GM12874 (cell line): ENCODE data around the gene NCLN.

ENCODE experiments used
- CTCF ChIP-seq: IDR thresholded peaks from 2 replicates; pipeline ENCODE4 v1.5.1; 2011; ENCODE audit warnings: low read depth, mild to moderate bottlenecking, control low read depth, low read length, moderate library complexity; ENCODE audit not compliant: insufficient read depth

NCLN gene

DNA sequence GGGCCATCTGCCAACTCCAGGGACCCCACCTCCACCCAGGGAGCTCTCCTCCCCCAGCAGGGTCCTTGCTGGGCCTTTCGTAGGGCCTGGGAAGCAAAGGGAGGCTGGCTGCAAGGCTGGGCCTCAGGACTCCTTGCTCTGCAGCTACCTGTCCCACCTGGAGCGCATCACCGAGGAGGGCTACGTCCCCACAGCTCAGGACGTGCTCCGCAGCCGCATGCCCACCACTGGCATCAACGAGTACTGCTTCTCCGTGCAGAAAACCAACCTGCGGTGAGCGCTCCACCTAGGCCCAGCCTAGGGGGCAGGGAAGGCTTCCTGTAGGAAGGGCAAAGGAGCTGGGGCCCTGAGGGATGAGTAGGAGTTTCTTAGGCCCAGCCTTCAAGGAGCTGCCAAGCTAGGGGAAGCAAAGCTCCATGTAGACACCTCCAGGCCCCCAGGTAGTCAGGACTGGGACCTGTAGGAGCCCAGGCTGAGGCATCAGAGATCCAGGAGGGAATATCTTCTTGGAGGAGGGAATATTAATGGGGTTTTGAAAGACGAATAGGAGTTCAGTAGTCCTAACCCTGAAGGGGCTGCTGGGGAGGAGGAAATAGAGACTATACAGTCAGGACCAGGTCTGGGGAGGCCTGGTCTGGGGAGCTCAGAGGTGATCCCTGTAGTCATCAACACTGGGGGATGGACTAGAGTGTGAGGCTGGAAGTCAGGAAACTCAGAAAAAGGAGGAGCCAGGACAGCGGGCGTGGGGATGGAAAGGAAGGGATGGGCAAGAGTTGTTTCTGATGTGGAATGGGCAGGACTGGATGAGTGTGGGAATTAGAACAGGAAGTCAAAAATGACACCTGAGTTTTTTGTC is 33.9 kb upstream of the NCLN start:
- TF ChIP-seq CTCF, result no peak

GRCh38 chr19:3152419-3152780 is 33.3 kb upstream of the NCLN start:
- no peak for TF ChIP-seq CTCF

GRCh38 chr19:3153286-3154230 is 32.2 kb upstream of the NCLN start:
- no peak for TF ChIP-seq CTCF

- no peak for TF ChIP-seq CTCF
These were observed 30.6 kb upstream of the NCLN start for GRCh38 chr19:3154957-3155736.

DNA sequence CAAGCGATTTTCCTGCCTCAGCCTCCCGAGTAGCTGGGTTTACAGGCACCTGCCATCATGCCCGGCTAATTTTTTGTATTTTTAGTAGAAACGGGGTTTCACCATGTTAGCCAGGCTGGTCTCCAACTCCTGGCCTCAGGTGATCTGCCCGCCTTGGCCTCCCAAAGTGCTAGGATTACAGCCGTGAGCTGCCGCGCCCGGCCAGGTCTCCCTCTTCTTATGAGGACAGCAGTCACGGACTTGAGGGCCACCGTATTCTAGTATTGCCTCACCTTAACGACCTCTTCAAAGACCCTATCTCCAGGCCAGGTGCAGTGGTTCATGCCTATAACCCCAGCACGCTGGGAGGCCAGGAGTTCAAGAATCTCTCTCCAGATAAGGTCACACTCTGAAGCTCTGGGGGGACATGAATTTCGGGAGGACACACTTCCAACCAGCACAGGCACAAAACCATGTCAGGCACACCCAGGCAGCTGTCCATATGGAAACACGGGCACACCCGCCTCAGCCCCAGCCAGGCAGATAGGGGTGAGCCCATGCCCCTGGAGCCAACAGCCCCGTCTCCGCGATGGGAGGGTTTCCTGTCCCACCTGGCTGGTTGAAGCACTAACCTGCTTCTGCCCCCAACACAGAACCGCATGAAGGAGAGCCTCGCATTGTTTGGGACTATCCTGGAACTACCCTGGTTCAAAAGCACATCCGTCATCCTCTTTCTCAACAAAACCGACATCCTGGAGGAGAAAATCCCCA is 28.5 kb upstream of the NCLN start:
- TF ChIP-seq CTCF, result no peak

- TF ChIP-seq CTCF, result no peak
These were observed 26.2 kb upstream of the NCLN start for GRCh38 chr19:3159565-3159964.
